CD4-positive, alpha-beta T cell treated with Interleukin-17A for 1 hour (primary cell): Measurements from ENCODE around the gene ESPL1.

ENCODE experiments used
- DNase-seq: peaks from one replicate; pipeline ENCODE4 v3.0.0-alpha.2; 2020

ESPL1 gene

GRCh38 chr12:53231921-53232645 is 36.0 kb upstream of the ESPL1 start, which contains the start of gene RARG:
Gene RARG (minus strand): TSS chr12:53232209. CDS start chr12:53227545, 4,664 bp downstream.
- peak; percentile 79 for DNase-seq

GRCh38 chr12:53232646-53233461 is 35.2 kb upstream of the ESPL1 start:
- peak; percentile 62 for DNase-seq

- DNase-seq: no peak
Measured at GRCh38 chr12:53233671-53234121, 34.4 kb upstream of the ESPL1 start.

- DNase-seq: peak; percentile 37
Measured at GRCh38 chr12:53234271-53234914, 33.7 kb upstream of the ESPL1 start.

GRCh38 chr12:53235164-53235563 is 32.9 kb upstream of the ESPL1 start:
- no peak for DNase-seq

GRCh38 chr12:53235742-53236442 is 32.2 kb upstream of the ESPL1 start:
- no peak for DNase-seq

- peak; percentile 83 for DNase-seq
Measured at GRCh38 chr12:53236443-53237111, 31.5 kb upstream of the ESPL1 start.

GRCh38 chr12:53239643-53240258 is 28.3 kb upstream of the ESPL1 start:
- no peak for DNase-seq

GRCh38 chr12:53241623-53242412 is 26.3 kb upstream of the ESPL1 start:
- no peak for DNase-seq

- DNase-seq: no peak
Measured at GRCh38 chr12:53244337-53244736, 23.8 kb upstream of the ESPL1 start.

- DNase-seq: no peak
Measured at GRCh38 chr12:53245286-53245685, 22.8 kb upstream of the ESPL1 start.

- peak; percentile 76 for DNase-seq
Measured at GRCh38 chr12:53251477-53252348, 16.4 kb upstream of the ESPL1 start.

- no peak for DNase-seq
Measured at GRCh38 chr12:53252349-53252916, 15.7 kb upstream of the ESPL1 start.

- DNase-seq: no peak
Measured at GRCh38 chr12:53253298-53253697, 14.8 kb upstream of the ESPL1 start.

- DNase-seq: no peak
Measured at GRCh38 chr12:53254816-53255545, 13.1 kb upstream of the ESPL1 start.

- no peak for DNase-seq
Measured at GRCh38 chr12:53255996-53256395, 12.1 kb upstream of the ESPL1 start.

GRCh38 chr12:53258541-53259539 is 9.3 kb upstream of the ESPL1 start:
- no peak for DNase-seq

- DNase-seq: no peak
Measured at GRCh38 chr12:53259891-53260290, 8.2 kb upstream of the ESPL1 start.
